Measurements from ENCODE around the gene C17orf67. TPM values are rescaled to one million over a fixed set of nuclear protein-coding genes. Genes with fewer than 3 reads are reported as not detected.

The C17orf67 gene
- total RNA-seq, 2 donors from 2014 or later, result 4.0 to 4.5 TPM

DNA sequence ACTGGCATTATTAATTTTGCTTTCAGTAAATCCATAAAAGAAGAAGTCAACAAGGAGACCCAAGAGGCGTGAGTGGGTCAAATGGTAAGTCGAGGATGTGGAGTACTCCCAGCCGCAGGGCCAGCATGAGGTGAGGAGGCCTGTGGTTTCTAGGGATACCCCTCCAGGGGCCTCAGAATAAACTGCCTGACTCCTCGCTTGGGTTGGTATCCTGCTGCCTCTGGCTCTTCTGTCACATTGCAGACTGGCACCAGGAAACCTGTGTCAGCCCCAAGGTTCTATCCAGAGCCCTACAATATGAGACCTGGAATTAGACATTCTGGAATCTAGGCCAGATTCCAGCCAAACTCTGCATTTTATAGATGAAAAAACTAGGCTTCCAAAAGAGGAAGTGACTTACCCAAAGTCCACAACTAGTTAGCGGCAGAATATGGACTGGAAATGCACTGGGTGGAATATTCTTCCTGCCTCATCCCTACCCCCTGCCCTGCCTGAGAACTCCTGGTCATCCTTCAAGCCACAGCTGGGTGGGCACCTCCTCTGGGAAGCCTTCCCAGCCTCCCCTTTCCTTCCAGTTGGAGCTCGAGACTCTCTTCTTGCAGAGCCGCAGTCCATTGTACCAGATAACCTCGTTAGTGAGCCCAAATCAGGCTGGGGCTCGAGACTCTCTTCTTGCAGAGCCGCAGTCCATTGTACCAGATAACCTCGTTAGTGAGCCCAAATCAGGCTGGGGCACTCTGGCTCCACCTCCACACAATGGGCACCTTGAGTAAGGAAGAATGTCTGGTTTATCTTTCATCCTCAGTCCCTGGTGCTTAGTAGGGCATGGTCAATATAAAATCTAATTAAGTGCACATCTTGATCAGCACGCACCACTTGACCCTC, 22.6 kb downstream of the C17orf67 start:
- no peaks in the 10 kb centered on the region for H3K36me3 Mint-ChIP-seq (ENCODE audit: insufficient read depth in 2 of 2)
- ATAC-seq (replicated peaks in 1 of 2), result no peak

GRCh38 chr17:56810343-56810742, 23.4 kb downstream of the C17orf67 start:
- Mint-ChIP-seq H3K4me1 (ENCODE audit: low read depth) (no peaks in the 10 kb centered on the region), H3K9me3 (no peaks in the 10 kb centered on the region), H3K4me3 (no peak overlapping the region), H3K36me3 (ENCODE audit: insufficient read depth in 2 of 2) (no peaks in the 10 kb centered on the region), H3K27ac (no peak overlapping the region), H3K27me3 (ENCODE audit: low read depth) (peaks cover 12% of the 10 kb centered on the region)
- ATAC-seq (replicated peaks in 1 of 2) (no peak), DNase-seq (no peak)

More for the DNA sequence above, 22.6 kb downstream of the C17orf67 start:
- H3K4me1 Mint-ChIP-seq (ENCODE audit: low read depth), result no peaks in the 10 kb centered on the region
- no peak overlapping the region for H3K4me3 Mint-ChIP-seq
- H3K27me3 Mint-ChIP-seq (ENCODE audit: low read depth), result peaks cover 12% of the 10 kb centered on the region
- no peaks in the 10 kb centered on the region for H3K9me3 Mint-ChIP-seq
- no peak overlapping the region for H3K27ac Mint-ChIP-seq
- DNase-seq, result no peak

DNA sequence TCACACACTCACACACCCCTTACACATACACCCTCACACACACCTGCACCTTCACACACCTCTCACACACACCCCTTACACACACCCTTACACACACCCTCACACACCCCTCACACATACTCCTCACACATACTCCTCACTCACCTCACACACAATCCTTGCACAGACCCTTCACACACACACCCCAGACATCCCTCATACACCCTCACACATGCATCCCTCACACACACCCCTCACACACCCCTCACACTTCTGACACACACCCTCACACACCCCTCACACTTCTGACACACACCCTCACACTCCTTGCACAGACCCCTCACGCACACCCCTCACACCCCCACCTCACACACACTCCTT, 23.9 kb downstream of the C17orf67 start:
- peaks cover 12% of the 10 kb centered on the region for H3K27me3 Mint-ChIP-seq (ENCODE audit: low read depth)
- no peaks in the 10 kb centered on the region for H3K4me1 Mint-ChIP-seq (ENCODE audit: low read depth)
- no peaks in the 10 kb centered on the region for H3K9me3 Mint-ChIP-seq
- ATAC-seq (replicated peaks in 1 of 2), result no peak
- H3K4me3 Mint-ChIP-seq, result no peak overlapping the region
- no peak for DNase-seq
- H3K27ac Mint-ChIP-seq, result no peak overlapping the region
- no peaks in the 10 kb centered on the region for H3K36me3 Mint-ChIP-seq (ENCODE audit: insufficient read depth in 2 of 2)

GRCh38 chr17:56809106-56809819, 24.5 kb downstream of the C17orf67 start:
- Mint-ChIP-seq H3K9me3 (no peaks in the 10 kb centered on the region), H3K27ac (no peak overlapping the region), H3K27me3 (ENCODE audit: low read depth) (peaks cover 12% of the 10 kb centered on the region), H3K4me1 (ENCODE audit: low read depth) (no peaks in the 10 kb centered on the region), H3K36me3 (ENCODE audit: insufficient read depth in 2 of 2) (no peaks in the 10 kb centered on the region), H3K4me3 (no peak overlapping the region)
- ATAC-seq (replicated peaks in 1 of 2) (no peak), DNase-seq (no peak)

DNA sequence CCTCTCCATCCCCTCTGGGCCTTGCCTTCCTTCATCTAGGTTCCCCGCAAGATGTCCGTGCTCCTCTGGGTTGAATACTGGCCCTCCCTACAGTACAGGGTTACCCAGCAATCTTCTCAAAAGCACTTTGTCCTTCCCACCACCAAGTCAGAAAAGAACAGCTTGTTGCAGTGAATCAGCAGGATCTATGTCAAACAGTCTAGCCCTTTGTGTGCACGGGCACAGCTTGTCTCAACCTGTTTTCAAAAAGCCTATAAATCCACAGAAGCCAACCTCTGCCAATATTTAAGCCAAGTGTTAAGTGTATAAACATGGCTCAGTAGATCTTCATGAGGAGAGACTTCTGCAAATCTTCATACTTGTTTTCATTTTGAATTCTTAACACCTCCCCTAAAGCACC, 25.2 kb downstream of the C17orf67 start:
- Mint-ChIP-seq H3K4me3 (no peak overlapping the region), H3K36me3 (ENCODE audit: insufficient read depth in 2 of 2) (no peaks in the 10 kb centered on the region), H3K9me3 (no peaks in the 10 kb centered on the region), H3K27ac (no peak overlapping the region), H3K27me3 (ENCODE audit: low read depth) (peaks cover 11% of the 10 kb centered on the region), H3K4me1 (ENCODE audit: low read depth) (no peaks in the 10 kb centered on the region)
- ATAC-seq (replicated peaks in 1 of 2) (no peak), DNase-seq (no peak)

GRCh38 chr17:56807723-56808122, 26.0 kb downstream of the C17orf67 start:
- peaks cover 5% of the 10 kb centered on the region for H3K27me3 Mint-ChIP-seq (ENCODE audit: low read depth)
- H3K9me3 Mint-ChIP-seq, result no peaks in the 10 kb centered on the region
- H3K27ac Mint-ChIP-seq, result no peak overlapping the region
- no peak for DNase-seq
- no peak for ATAC-seq (replicated peaks in 1 of 2)
- H3K4me1 Mint-ChIP-seq (ENCODE audit: low read depth), result no peaks in the 10 kb centered on the region
- no peak overlapping the region for H3K4me3 Mint-ChIP-seq
- no peaks in the 10 kb centered on the region for H3K36me3 Mint-ChIP-seq (ENCODE audit: insufficient read depth in 2 of 2)

DNA sequence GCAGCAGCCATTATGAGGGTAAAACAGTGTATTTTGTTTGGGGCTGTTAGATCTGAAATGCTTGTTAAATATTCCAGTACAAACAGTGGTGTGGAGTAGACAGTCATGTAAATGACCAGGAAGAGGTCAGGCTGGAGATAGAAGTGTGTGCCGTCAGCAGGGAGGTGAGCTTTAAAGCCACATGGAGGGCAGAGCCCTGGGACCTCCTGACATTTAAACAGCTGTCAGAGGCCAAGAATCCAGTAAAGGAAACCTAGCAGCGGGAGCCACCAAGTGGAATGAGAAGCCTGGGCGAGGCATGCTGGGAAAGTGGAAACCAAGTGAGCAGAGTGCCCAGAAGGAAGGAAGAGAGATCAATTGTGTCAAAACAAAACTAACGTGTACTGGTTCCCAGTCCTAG, 26.8 kb downstream of the C17orf67 start:
- H3K27me3 Mint-ChIP-seq (ENCODE audit: low read depth), result no peaks in the 10 kb centered on the region
- H3K4me1 Mint-ChIP-seq (ENCODE audit: low read depth), result no peaks in the 10 kb centered on the region
- no peak overlapping the region for H3K4me3 Mint-ChIP-seq
- DNase-seq (no peak), ATAC-seq (replicated peaks in 1 of 2) (no peak)
- H3K27ac Mint-ChIP-seq, result no peak overlapping the region
- no peaks in the 10 kb centered on the region for H3K9me3 Mint-ChIP-seq
- H3K36me3 Mint-ChIP-seq (ENCODE audit: insufficient read depth in 2 of 2), result no peaks in the 10 kb centered on the region

- Mint-ChIP-seq H3K27me3 (ENCODE audit: low read depth) (no peaks in the 10 kb centered on the region), H3K27ac (no peak overlapping the region), H3K4me3 (no peak overlapping the region), H3K9me3 (no peaks in the 10 kb centered on the region), H3K36me3 (ENCODE audit: insufficient read depth in 2 of 2) (no peaks in the 10 kb centered on the region), H3K4me1 (ENCODE audit: low read depth) (no peaks in the 10 kb centered on the region)
- DNase-seq, result no peak
- no peak for ATAC-seq (replicated peaks in 1 of 2)
Observed at GRCh38 chr17:56804454-56804853, 29.3 kb downstream of the C17orf67 start.

DNA sequence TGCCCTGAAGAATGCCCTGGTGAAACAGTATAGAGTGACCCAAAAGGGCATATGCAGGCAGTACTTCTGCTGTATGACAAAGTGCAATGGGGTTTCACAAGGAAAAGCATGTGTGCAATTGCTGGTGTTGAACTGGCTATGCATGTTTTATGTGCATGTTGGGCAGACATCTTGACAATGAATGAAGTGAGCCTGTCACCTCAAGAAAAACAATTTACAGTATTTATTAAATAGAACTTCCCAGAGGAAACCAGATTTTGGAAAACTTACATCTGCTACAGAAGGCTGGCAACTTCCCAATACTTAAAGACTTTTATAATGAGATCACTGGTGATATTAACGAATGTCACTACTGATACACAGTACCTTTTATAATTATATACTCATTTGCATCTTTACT, 30.6 kb downstream of the C17orf67 start:
- no peaks in the 10 kb centered on the region for H3K4me1 Mint-ChIP-seq (ENCODE audit: low read depth)
- H3K36me3 Mint-ChIP-seq (ENCODE audit: insufficient read depth in 2 of 2), result no peaks in the 10 kb centered on the region
- no peak overlapping the region for H3K4me3 Mint-ChIP-seq
- no peaks in the 10 kb centered on the region for H3K27me3 Mint-ChIP-seq (ENCODE audit: low read depth)
- DNase-seq (no peak), ATAC-seq (replicated peaks in 1 of 2) (no peak)
- no peak overlapping the region for H3K27ac Mint-ChIP-seq
- no peaks in the 10 kb centered on the region for H3K9me3 Mint-ChIP-seq

GRCh38 chr17:56801459-56802178, 32.1 kb downstream of the C17orf67 start:
- DNase-seq (no peak), ATAC-seq (replicated peaks in 1 of 2) (no peak)
- H3K9me3 Mint-ChIP-seq, result no peaks in the 10 kb centered on the region
- H3K4me1 Mint-ChIP-seq (ENCODE audit: low read depth), result no peaks in the 10 kb centered on the region
- H3K4me3 Mint-ChIP-seq, result no peak overlapping the region
- no peaks in the 10 kb centered on the region for H3K27me3 Mint-ChIP-seq (ENCODE audit: low read depth)
- H3K36me3 Mint-ChIP-seq (ENCODE audit: insufficient read depth in 2 of 2), result no peaks in the 10 kb centered on the region
- no peak overlapping the region for H3K27ac Mint-ChIP-seq

DNA sequence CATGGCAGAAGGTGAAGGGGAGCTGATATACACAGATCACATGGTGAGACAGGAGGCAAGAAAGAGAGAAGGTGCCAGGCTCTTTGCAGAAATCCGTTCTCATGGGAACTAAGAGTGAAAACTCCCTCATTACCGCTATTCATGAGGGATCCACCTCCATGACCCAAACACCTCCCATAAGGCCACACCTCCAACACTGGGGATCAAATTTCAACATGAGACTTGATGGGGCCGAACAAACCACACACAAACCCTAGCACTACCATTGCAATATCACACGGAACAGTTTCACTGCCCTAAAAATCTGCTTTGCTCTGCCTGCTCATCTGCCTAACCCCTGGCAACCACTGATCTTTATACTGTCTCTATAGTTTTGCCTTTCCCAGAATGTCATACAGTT, 34.8 kb downstream of the C17orf67 start:
- H3K9me3 Mint-ChIP-seq, result no peaks in the 10 kb centered on the region
- H3K27me3 Mint-ChIP-seq (ENCODE audit: low read depth), result no peaks in the 10 kb centered on the region
- no peaks in the 10 kb centered on the region for H3K36me3 Mint-ChIP-seq (ENCODE audit: insufficient read depth in 2 of 2)
- H3K4me3 Mint-ChIP-seq, result no peak overlapping the region
- ATAC-seq (replicated peaks in 1 of 2) (no peak), DNase-seq (no peak)
- no peak overlapping the region for H3K27ac Mint-ChIP-seq
- no peaks in the 10 kb centered on the region for H3K4me1 Mint-ChIP-seq (ENCODE audit: low read depth)

- H3K27me3 Mint-ChIP-seq (ENCODE audit: low read depth), result no peaks in the 10 kb centered on the region
Observed at GRCh38 chr17:56796536-56796935, 37.2 kb downstream of the C17orf67 start.

DNA sequence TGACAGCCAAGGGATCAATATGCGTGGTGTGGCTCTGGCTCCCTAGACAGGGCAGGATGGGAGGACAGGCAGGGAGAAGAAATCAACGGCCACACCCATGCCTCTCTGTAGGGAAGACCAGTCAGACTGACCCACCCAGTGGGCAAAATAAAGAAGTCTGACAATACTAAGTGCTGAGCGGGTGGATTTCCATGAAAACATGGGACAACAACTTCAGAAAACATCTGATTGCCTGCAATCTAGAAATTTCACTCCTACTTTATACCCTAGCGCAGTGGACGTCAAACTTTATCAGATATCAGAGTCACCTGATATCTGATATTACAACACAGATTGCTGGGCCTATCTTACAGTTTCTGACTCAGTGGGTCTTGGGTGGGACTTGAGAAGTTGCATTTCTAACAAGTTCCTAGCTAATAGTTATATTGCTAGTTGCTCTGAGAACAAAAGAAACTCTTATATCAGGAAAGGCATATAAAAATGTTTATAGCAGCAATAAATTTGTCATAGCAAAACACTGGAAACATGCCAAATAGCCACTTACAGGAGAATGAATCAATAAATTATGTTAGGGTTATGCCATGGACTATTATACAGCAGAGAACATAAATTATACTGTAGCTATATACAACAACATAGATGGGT, 38.4 kb downstream of the C17orf67 start:
- Mint-ChIP-seq H3K4me1 (ENCODE audit: low read depth) (no peaks in the 10 kb centered on the region), H3K27me3 (ENCODE audit: low read depth) (no peaks in the 10 kb centered on the region), H3K36me3 (ENCODE audit: insufficient read depth in 2 of 2) (peaks cover 8 to 11% of the 10 kb centered on the region in 2 donors), H3K4me3 (no peak overlapping the region), H3K9me3 (peaks cover 6 to 10% of the 10 kb centered on the region in 2 donors), H3K27ac (no peak overlapping the region)
- ATAC-seq (replicated peaks in 1 of 2) (no peak), DNase-seq (no peak)

More at GRCh38 chr17:56796536-56796935, 37.2 kb downstream of the C17orf67 start:
- peaks cover 7 to 10% of the 10 kb centered on the region in 2 donors for H3K36me3 Mint-ChIP-seq (ENCODE audit: insufficient read depth in 2 of 2)
- H3K9me3 Mint-ChIP-seq, result peaks cover 6 to 7% of the 10 kb centered on the region in 2 donors
- no peaks in the 10 kb centered on the region for H3K4me1 Mint-ChIP-seq (ENCODE audit: low read depth)
- DNase-seq, result no peak
- no peak overlapping the region for H3K27ac Mint-ChIP-seq
- ATAC-seq (replicated peaks in 1 of 2), result no peak
- no peak overlapping the region for H3K4me3 Mint-ChIP-seq

All from activated T-cell treated with anti-CD3 and anti-CD28 coated beads, Interleukin-2, amount 50 U/mL, for 72 hours (primary cell).